Measurements from ENCODE around the gene ZC3HAV1.

Gene ZC3HAV1

DNA sequence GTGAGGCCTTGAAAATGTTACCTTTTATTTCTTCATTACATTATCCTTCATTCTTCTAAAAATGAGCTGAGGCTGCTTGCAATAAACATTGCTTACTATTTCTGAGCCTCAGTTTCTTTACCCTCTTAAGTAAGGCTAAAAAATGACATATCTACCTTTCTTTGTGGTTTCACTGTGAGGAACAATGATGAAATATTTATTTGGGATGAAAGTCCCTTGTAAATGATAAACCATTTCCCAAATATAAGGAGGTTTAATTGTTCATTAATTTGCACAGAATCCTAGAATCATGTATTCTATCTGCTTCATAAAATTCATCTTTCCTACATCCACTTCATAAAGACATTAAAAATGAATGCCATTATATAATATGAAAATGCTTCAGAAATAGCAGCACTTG is 27.9 kb downstream of the ZC3HAV1 start:
- TF ChIP-seq FOXP2 (optimal IDR thresholded peaks at IDR 0.05; ENCODE audit: borderline replicate concordance, extremely low read depth, extremely low read length, insufficient read depth) (no peak), POLR2AphosphoS5 (IDR thresholded peaks at IDR 0.05; ENCODE audit: low read depth, low read length) (no peak), TAF1 (IDR thresholded peaks at IDR 0.05; ENCODE audit: borderline replicate concordance, insufficient read depth, low read length) (no peak), SIN3A (IDR thresholded peaks at IDR 0.05; ENCODE audit: borderline replicate concordance, insufficient read depth, low read length) (no peak)
- TF ChIP-seq, protein P1, sequence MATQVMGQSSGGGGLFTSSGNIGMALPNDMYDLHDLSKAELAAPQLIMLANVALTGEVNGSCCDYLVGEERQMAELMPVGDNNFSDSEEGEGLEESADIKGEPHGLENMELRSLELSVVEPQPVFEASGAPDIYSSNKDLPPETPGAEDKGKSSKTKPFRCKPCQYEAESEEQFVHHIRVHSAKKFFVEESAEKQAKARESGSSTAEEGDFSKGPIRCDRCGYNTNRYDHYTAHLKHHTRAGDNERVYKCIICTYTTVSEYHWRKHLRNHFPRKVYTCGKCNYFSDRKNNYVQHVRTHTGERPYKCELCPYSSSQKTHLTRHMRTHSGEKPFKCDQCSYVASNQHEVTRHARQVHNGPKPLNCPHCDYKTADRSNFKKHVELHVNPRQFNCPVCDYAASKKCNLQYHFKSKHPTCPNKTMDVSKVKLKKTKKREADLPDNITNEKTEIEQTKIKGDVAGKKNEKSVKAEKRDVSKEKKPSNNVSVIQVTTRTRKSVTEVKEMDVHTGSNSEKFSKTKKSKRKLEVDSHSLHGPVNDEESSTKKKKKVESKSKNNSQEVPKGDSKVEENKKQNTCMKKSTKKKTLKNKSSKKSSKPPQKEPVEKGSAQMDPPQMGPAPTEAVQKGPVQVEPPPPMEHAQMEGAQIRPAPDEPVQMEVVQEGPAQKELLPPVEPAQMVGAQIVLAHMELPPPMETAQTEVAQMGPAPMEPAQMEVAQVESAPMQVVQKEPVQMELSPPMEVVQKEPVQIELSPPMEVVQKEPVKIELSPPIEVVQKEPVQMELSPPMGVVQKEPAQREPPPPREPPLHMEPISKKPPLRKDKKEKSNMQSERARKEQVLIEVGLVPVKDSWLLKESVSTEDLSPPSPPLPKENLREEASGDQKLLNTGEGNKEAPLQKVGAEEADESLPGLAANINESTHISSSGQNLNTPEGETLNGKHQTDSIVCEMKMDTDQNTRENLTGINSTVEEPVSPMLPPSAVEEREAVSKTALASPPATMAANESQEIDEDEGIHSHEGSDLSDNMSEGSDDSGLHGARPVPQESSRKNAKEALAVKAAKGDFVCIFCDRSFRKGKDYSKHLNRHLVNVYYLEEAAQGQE (IDR thresholded peaks at IDR 0.05; ENCODE audit: insufficient read depth in 1 of 2, low read depth in 2 of 2, low read length in 2 of 2) = no peak

DNA sequence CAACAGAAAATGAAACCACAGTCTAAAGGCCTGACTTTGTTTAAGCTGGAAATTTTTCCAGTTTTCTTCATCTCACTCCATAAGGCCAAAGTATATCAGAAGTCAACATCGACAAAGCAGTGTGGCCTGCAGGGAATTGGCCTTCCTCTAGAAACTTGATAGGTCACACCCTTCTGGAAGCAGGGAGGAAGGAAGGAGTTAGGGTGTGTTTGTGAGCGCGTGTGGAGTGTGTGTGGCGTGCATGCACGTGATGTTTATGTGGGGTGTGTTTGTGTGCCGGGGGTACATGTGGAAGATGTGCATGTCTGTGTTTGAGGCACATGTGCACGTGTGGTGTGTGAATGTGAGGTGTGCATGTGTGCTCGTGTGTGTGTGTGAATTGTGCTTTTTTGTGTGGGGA is 28.6 kb downstream of the ZC3HAV1 start:
- TF ChIP-seq POLR2AphosphoS5 (IDR thresholded peaks at IDR 0.05; ENCODE audit: low read depth, low read length) (no peak), TAF1 (IDR thresholded peaks at IDR 0.05; ENCODE audit: borderline replicate concordance, insufficient read depth, low read length) (no peak), SIN3A (IDR thresholded peaks at IDR 0.05; ENCODE audit: borderline replicate concordance, insufficient read depth, low read length) (no peak), FOXP2 (optimal IDR thresholded peaks at IDR 0.05; ENCODE audit: borderline replicate concordance, extremely low read depth, extremely low read length, insufficient read depth) (no peak)
- TF ChIP-seq, protein P1 (IDR thresholded peaks at IDR 0.05; ENCODE audit: insufficient read depth in 1 of 2, low read depth in 2 of 2, low read length in 2 of 2) = no peak

- no peak for TF ChIP-seq POLR2AphosphoS5 (IDR thresholded peaks at IDR 0.05; ENCODE audit: low read depth, low read length)
- TF ChIP-seq TAF1 (IDR thresholded peaks at IDR 0.05; ENCODE audit: borderline replicate concordance, insufficient read depth, low read length) = no peak
- no peak for TF ChIP-seq FOXP2 (optimal IDR thresholded peaks at IDR 0.05; ENCODE audit: borderline replicate concordance, extremely low read depth, extremely low read length, insufficient read depth)
- TF ChIP-seq, protein P1 (IDR thresholded peaks at IDR 0.05; ENCODE audit: insufficient read depth in 1 of 2, low read depth in 2 of 2, low read length in 2 of 2) = no peak
- TF ChIP-seq SIN3A (IDR thresholded peaks at IDR 0.05; ENCODE audit: borderline replicate concordance, insufficient read depth, low read length) = no peak
These were observed 29.7 kb downstream of the ZC3HAV1 start for GRCh38 chr7:139079861-139080260.

GRCh38 chr7:139078911-139079310 is 30.6 kb downstream of the ZC3HAV1 start:
- TF ChIP-seq, protein P1 (IDR thresholded peaks at IDR 0.05; ENCODE audit: insufficient read depth in 1 of 2, low read depth in 2 of 2, low read length in 2 of 2) = no peak
- TF ChIP-seq POLR2AphosphoS5 (IDR thresholded peaks at IDR 0.05; ENCODE audit: low read depth, low read length) (no peak), TAF1 (IDR thresholded peaks at IDR 0.05; ENCODE audit: borderline replicate concordance, insufficient read depth, low read length) (no peak), SIN3A (IDR thresholded peaks at IDR 0.05; ENCODE audit: borderline replicate concordance, insufficient read depth, low read length) (no peak), FOXP2 (optimal IDR thresholded peaks at IDR 0.05; ENCODE audit: borderline replicate concordance, extremely low read depth, extremely low read length, insufficient read depth) (no peak)

DNA sequence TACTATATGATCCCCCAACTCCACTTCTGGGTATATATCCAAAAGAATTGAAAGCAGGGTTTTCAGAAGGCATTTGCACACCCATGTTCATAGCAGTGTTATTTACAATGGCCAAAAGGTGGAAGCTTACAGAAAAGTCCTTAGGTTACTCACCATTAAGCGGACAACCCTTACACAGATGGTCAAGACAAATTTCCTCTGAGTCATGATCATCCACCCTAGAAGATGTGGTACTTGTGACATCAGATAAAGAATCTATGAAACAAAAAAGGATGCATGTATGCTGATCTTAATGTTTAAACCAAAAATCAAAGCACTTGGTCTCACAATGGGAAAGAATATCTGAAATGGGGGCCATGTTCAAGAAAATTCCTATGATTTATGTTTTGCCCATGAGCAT is 31.1 kb downstream of the ZC3HAV1 start:
- TF ChIP-seq, protein P1 (IDR thresholded peaks at IDR 0.05; ENCODE audit: insufficient read depth in 1 of 2, low read depth in 2 of 2, low read length in 2 of 2) = no peak
- TF ChIP-seq TAF1 (IDR thresholded peaks at IDR 0.05; ENCODE audit: borderline replicate concordance, insufficient read depth, low read length) = no peak
- TF ChIP-seq POLR2AphosphoS5 (IDR thresholded peaks at IDR 0.05; ENCODE audit: low read depth, low read length) = no peak
- TF ChIP-seq SIN3A (IDR thresholded peaks at IDR 0.05; ENCODE audit: borderline replicate concordance, insufficient read depth, low read length) = no peak
- no peak for TF ChIP-seq FOXP2 (optimal IDR thresholded peaks at IDR 0.05; ENCODE audit: borderline replicate concordance, extremely low read depth, extremely low read length, insufficient read depth)
